Measurements from ENCODE around the gene SULT2B1. TPM values are rescaled to one million over a fixed set of nuclear protein-coding genes. Genes with fewer than 3 reads are reported as not detected.

Gene SULT2B1
- polyA plus RNA-seq, 1 experiment, result 0.12 TPM

DNA sequence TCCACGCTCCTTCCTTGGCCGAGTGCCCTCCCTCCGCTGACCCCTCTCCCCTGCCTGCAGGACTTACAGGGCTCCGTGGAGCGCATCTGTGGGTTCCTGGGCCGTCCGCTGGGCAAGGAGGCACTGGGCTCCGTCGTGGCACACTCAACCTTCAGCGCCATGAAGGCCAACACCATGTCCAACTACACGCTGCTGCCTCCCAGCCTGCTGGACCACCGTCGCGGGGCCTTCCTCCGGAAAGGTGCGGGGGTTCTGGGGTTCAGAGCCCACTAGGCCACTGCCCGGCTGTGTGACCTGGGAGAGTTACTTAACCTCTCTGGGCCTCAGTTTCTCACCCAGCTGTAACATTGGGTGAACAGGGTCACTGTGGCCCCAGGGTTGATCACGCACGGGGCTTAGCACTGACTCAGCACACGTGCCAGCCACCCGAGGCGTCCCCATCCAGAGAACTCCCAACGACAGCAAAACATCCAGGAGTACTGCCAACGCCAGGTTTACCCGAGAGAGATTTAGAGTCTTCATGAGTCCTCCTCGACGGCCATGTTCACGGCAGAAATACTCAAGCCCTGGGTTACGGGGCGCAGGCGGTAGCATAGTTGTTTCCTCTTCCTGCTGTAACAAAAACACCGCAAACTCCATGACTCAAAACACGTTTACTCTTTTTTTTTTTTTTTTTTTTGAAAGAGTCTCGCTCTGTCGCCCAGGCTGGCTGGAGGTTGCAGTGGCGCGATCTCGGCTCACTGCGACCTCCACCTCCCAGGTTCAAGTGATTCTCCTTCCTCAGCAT is 44.9 kb downstream of the SULT2B1 start:
- POLR2A ChIA-PET, result no interaction called here
- CTCF ChIA-PET, result no interaction called here
- H3K27ac ChIP-seq (ENCODE audit: low read depth, low read length), result no peak overlapping the region
- peaks cover 15% of the 10 kb centered on the region for H3K27me3 ChIP-seq (ENCODE audit: control insufficient read depth, insufficient read depth, low read length)
- H3K4me3 ChIP-seq (ENCODE audit: low read depth, low read length), result no peak overlapping the region
- DNase-seq (ENCODE audit: low read depth, low spot score), result no peak
- no peaks in the 10 kb centered on the region; the same call in 1 of the 2 replicates for H3K9me3 ChIP-seq (ENCODE audit: control insufficient read depth, insufficient read depth, low read length)
- TF ChIP-seq, protein P1, sequence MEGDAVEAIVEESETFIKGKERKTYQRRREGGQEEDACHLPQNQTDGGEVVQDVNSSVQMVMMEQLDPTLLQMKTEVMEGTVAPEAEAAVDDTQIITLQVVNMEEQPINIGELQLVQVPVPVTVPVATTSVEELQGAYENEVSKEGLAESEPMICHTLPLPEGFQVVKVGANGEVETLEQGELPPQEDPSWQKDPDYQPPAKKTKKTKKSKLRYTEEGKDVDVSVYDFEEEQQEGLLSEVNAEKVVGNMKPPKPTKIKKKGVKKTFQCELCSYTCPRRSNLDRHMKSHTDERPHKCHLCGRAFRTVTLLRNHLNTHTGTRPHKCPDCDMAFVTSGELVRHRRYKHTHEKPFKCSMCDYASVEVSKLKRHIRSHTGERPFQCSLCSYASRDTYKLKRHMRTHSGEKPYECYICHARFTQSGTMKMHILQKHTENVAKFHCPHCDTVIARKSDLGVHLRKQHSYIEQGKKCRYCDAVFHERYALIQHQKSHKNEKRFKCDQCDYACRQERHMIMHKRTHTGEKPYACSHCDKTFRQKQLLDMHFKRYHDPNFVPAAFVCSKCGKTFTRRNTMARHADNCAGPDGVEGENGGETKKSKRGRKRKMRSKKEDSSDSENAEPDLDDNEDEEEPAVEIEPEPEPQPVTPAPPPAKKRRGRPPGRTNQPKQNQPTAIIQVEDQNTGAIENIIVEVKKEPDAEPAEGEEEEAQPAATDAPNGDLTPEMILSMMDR (IDR thresholded peaks at IDR 0.05; ENCODE audit: low read depth, low read length), result no peak

DNA sequence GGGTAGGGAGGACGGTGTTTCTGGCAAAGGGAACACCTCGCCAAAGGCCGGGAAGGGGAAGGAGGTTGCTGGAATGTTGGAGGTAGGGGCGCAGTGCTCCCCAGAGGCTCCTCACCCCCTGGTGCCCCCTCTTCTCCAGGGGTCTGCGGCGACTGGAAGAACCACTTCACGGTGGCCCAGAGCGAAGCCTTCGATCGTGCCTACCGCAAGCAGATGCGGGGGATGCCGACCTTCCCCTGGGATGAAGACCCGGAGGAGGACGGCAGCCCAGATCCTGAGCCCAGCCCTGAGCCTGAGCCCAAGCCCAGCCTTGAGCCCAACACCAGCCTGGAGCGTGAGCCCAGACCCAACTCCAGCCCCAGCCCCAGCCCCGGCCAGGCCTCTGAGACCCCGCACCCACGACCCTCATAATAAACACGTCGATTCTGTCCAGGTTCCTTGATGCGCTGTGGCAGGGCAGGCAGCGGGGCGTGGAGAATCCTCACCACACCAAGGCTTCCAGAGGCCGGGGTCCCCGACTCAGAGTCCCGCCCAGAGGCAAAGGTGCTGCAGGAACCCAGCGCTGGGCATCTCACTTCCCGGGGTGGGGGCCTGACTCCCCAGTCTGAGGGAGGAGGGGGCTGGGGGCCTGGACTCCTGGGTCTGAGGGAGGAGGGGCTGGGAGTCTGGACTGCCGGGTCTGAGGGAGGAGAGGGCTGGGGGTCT is 47.2 kb downstream of the SULT2B1 start:
- ChIA-PET CTCF (no interaction called here), POLR2A (no interaction called here)
- Histone ChIP-seq H3K4me3 (ENCODE audit: low read depth, low read length) (no peak overlapping the region), H3K9me3 (ENCODE audit: control insufficient read depth, insufficient read depth, low read length) (no peaks in the 10 kb centered on the region; the same call in 1 of the 2 replicates), H3K27me3 (ENCODE audit: control insufficient read depth, insufficient read depth, low read length) (peaks cover 15% of the 10 kb centered on the region), H3K27ac (ENCODE audit: low read depth, low read length) (no peak overlapping the region)
- DNase-seq (ENCODE audit: low read depth, low spot score), result no peak
- TF ChIP-seq, protein P1 (IDR thresholded peaks at IDR 0.05; ENCODE audit: low read depth, low read length), result no peak

GRCh38 chr19:48600679-48601417 is 48.9 kb downstream of the SULT2B1 start:
- H3K9me3 ChIP-seq (ENCODE audit: control insufficient read depth, insufficient read depth, low read length), result no peaks in the 10 kb centered on the region; the same call in 1 of the 2 replicates
- TF ChIP-seq, protein P1 (IDR thresholded peaks at IDR 0.05; ENCODE audit: low read depth, low read length), result no peak
- H3K27ac ChIP-seq (ENCODE audit: low read depth, low read length), result no peak overlapping the region
- DNase-seq (ENCODE audit: low read depth, low spot score), result no peak
- peaks cover 15% of the 10 kb centered on the region for H3K27me3 ChIP-seq (ENCODE audit: control insufficient read depth, insufficient read depth, low read length)
- H3K4me3 ChIP-seq (ENCODE audit: low read depth, low read length), result no peak overlapping the region
- ChIA-PET POLR2A (interaction anchor here (0.7 to 1.0 kb wide), 2 partner anchors 19 to 211 kb away, joined by 3 to 5 read pairs; partner anchors contain the start of gene SPHK2), CTCF (interaction anchor here (2.4 kb wide), 1 partner anchor 12 kb away, joined by 12 read pairs; no protein-coding TSS in a partner anchor)

GRCh38 chr19:48603001-48603400 is 51.0 kb downstream of the SULT2B1 start:
- H3K9me3 ChIP-seq (ENCODE audit: control insufficient read depth, insufficient read depth, low read length), result no peaks in the 10 kb centered on the region; the same call in 1 of the 2 replicates
- CTCF ChIA-PET, result no interaction called here
- TF ChIP-seq, protein P1 (IDR thresholded peaks at IDR 0.05; ENCODE audit: low read depth, low read length), result no peak

More at GRCh38 chr19:48603001-48603400, 51.0 kb downstream of the SULT2B1 start:
- POLR2A ChIA-PET, result interaction anchor here (1.1 kb wide), 1 partner anchor 10 kb away, joined by 3 read pairs; no protein-coding TSS in a partner anchor
- no peak for DNase-seq (ENCODE audit: low read depth, low spot score)
- H3K27ac ChIP-seq (ENCODE audit: low read depth, low read length), result no peak overlapping the region
- H3K27me3 ChIP-seq (ENCODE audit: control insufficient read depth, insufficient read depth, low read length), result peaks cover 13% of the 10 kb centered on the region
- no peak overlapping the region for H3K4me3 ChIP-seq (ENCODE audit: low read depth, low read length)
